ENCODE data around the gene ELAPOR2. TPM values are rescaled to one million over a fixed set of nuclear protein-coding genes. Genes with fewer than 3 reads are reported as not detected.

ELAPOR2 gene
- total RNA-seq, 1 donor from 2014 or later, result 90.8 TPM

DNA sequence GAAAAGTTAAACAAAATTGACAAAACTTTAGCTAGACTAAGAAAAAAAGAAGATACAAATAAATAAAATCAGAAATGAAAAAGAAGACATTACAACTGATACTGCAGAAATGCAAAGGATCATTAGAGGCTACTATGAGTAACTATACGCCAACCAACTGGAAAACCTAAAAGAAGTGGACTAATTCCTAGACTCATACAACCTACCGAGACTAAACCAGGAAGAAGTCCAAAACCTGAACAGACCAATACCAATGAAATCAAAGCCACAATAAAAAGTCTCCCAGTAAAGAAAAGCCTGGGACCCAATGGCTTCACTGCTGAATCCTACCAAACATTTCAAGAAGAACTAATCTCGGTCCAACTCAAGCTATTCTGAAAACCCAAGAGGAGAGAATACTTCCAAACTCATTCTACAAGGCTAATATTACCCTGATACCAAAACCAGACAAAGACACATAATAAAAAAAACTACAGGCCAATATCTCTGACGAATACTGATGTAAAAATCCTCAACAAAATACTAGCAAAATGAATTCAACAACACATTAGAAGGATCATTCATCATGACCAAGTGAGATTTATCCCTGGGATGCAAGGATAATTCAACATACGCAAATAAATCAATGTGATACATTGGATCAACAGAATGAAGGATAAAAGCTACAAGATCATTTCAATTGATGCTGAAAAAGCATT, 20.3 kb downstream of the ELAPOR2 start:
- Histone ChIP-seq H3K27ac (no peak overlapping the region), H3K36me3 (no peaks in the 10 kb centered on the region), H3K27me3 (ENCODE audit: low read depth) (no peaks in the 10 kb centered on the region), H3K4me3 (peak overlapping the region; percentile 29), H3K9me3 (no peaks in the 10 kb centered on the region), H3K4me1 (no peaks in the 10 kb centered on the region)
- intact Hi-C loops (cut with DNase I), result no loop called here
- no peak for ATAC-seq
- TF ChIP-seq, protein P1, sequence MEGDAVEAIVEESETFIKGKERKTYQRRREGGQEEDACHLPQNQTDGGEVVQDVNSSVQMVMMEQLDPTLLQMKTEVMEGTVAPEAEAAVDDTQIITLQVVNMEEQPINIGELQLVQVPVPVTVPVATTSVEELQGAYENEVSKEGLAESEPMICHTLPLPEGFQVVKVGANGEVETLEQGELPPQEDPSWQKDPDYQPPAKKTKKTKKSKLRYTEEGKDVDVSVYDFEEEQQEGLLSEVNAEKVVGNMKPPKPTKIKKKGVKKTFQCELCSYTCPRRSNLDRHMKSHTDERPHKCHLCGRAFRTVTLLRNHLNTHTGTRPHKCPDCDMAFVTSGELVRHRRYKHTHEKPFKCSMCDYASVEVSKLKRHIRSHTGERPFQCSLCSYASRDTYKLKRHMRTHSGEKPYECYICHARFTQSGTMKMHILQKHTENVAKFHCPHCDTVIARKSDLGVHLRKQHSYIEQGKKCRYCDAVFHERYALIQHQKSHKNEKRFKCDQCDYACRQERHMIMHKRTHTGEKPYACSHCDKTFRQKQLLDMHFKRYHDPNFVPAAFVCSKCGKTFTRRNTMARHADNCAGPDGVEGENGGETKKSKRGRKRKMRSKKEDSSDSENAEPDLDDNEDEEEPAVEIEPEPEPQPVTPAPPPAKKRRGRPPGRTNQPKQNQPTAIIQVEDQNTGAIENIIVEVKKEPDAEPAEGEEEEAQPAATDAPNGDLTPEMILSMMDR (IDR thresholded peaks at IDR 0.05), result no peak
- DNase-seq, result no peak

DNA sequence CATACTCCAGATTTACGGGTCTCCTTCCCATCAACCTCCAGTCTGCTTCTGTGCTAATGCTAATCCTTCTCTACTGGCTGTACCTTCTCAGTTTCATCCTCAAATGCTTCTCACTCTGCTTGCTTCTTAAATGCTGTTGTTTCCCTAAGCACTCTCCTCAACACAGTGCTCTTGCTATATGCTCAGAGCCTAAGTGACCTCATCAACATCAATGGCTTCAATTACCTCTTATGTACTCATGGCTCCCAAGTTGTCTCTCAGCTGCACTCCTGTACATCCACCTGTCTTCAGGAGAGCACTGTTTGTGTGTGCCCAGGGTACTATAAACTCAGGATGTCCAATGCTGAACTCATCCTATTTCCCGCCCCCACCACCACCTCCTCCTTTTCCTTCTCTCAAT, 22.5 kb downstream of the ELAPOR2 start:
- Histone ChIP-seq H3K27me3 (ENCODE audit: low read depth) (no peaks in the 10 kb centered on the region), H3K9me3 (no peaks in the 10 kb centered on the region), H3K36me3 (no peaks in the 10 kb centered on the region), H3K4me3 (no peak overlapping the region), H3K4me1 (no peaks in the 10 kb centered on the region), H3K27ac (no peak overlapping the region)
- TF ChIP-seq, protein P1 (IDR thresholded peaks at IDR 0.05), result no peak
- DNase-seq (no peak), ATAC-seq (no peak)
- intact Hi-C loops (cut with DNase I), result no loop called here

DNA sequence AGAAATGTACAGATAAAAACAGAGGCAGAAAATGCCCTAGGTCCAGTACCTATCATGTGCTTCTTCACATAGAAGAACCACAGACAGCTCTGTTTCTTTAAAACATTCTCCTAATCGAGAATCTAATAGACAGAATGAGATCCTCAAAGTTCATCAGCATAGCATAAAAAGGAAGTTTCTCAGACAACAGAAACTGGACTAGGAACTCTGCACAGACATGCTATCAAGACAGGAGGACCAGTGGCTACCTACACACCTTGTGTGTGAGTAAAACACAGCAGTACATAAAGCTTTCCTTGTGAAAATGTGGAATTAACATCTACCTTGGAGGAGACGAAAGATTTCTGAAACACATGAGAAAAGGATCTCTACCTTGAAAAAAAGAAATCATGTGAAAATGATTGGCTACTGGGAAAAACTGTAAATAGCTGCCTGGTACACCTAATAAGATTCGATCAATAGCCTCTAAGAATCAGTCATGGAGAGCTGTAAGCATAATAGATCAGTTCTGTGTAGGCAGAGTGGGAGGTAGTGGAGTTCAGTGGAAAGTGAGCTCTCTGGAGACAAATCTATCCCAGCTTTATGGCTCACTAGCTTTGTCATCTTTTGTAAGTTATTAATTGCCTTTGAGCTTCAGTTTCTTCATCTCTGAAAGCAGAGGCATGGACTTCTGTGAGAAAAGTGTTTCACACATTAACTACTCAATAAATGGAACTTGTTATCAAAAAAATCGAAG, 26.7 kb downstream of the ELAPOR2 start:
- H3K4me3 ChIP-seq, result no peak overlapping the region
- H3K27ac ChIP-seq, result no peak overlapping the region
- TF ChIP-seq, protein P1 (IDR thresholded peaks at IDR 0.05), result no peak
- ATAC-seq, result no peak
- no peak for DNase-seq
- no peaks in the 10 kb centered on the region for H3K36me3 ChIP-seq
- intact Hi-C loops (cut with DNase I), result no loop called here
- H3K27me3 ChIP-seq (ENCODE audit: low read depth), result no peaks in the 10 kb centered on the region
- no peaks in the 10 kb centered on the region for H3K9me3 ChIP-seq
- no peaks in the 10 kb centered on the region for H3K4me1 ChIP-seq

DNA sequence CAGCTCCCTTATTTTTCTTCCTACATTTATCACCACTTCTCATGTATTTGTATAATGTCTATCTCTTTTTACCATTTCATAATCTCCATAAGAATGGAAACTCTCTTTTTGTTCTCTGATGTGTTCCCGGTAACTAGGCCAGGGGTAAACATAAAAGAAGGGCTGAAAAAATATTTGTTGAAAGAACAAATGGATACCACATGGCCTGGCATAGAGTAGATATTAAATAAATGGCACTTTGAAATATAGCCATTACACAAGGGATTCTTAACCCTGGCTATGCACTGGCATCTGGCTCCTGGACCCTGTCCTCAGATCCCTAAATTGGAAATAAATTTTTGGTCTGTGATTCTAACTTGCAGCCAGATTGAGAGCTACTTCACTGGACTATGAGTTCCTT, 30.4 kb downstream of the ELAPOR2 start:
- H3K27ac ChIP-seq, result no peak overlapping the region

DNA sequence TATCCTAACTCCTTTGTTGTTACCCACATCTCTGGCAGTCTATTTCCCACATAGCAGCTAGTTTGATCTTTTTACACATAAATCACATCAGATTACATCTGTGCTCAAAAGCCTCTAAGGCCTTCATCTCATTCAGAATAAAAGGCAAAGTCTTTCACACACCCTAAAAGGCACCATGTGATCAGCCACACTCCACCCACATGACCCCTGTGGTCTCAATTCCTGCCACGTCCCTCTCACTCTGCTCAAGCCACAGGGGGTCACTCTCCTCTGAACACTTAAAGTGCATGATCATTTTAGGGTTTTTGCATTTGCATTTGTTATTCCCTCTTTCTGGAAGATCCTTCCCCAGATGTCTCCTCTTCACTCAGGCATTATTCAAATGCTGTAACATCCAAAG, 30.8 kb downstream of the ELAPOR2 start:
- H3K9me3 ChIP-seq, result no peaks in the 10 kb centered on the region
- H3K4me3 ChIP-seq, result no peak overlapping the region
- no peaks in the 10 kb centered on the region for H3K27me3 ChIP-seq (ENCODE audit: low read depth)
- TF ChIP-seq, protein P1 (IDR thresholded peaks at IDR 0.05), result no peak
- H3K27ac ChIP-seq, result no peak overlapping the region
- H3K4me1 ChIP-seq, result no peaks in the 10 kb centered on the region
- DNase-seq (no peak), ATAC-seq (no peak)
- no peaks in the 10 kb centered on the region for H3K36me3 ChIP-seq
- intact Hi-C loops (cut with DNase I), result no loop called here

More for the DNA sequence above, 30.4 kb downstream of the ELAPOR2 start:
- intact Hi-C loops (cut with DNase I), result no loop called here
- Histone ChIP-seq H3K27me3 (ENCODE audit: low read depth) (no peaks in the 10 kb centered on the region), H3K9me3 (no peaks in the 10 kb centered on the region), H3K36me3 (no peaks in the 10 kb centered on the region), H3K4me3 (no peak overlapping the region), H3K4me1 (no peaks in the 10 kb centered on the region)
- DNase-seq (no peak), ATAC-seq (no peak)
- TF ChIP-seq, protein P1 (IDR thresholded peaks at IDR 0.05), result no peak

Measured in lower lobe of right lung (tissue), 2 donors.